Brain microvascular endothelial cell (primary cell): Measurements from ENCODE around the gene CFAP74.

Source experiments
- DNase-seq: peaks from one replicate; pipeline ENCODE4 v3.0.0-alpha.2; 2020
- H3K27ac ChIP-seq: fragments of 250-450 bp; sonication (Bioruptor Pico); 2 replicates; pipeline ENCODE4 v1.5.1; 2020; ENCODE audit warnings: mild to moderate bottlenecking, moderate library complexity
- H3K27me3 ChIP-seq: fragments of 250-450 bp; sonication (Bioruptor Pico); replicated peaks from 2 replicates; pipeline ENCODE4 v1.5.1; 2020; ENCODE audit warnings: mild to moderate bottlenecking
- H3K36me3 ChIP-seq: fragments of 250-450 bp; sonication (Bioruptor Pico); replicated peaks from 2 replicates; pipeline ENCODE4 v1.5.1; 2020; ENCODE audit warnings: mild to moderate bottlenecking
- H3K4me3 ChIP-seq: 2 replicates; pipeline ENCODE4 v1.5.1; 2011; ENCODE audit warnings: low read depth, mild to moderate bottlenecking, control low read depth, low read length, moderate library complexity
- CTCF ChIP-seq: IDR thresholded peaks from 2 replicates; pipeline ENCODE4 v1.5.1; 2011; ENCODE audit warnings: low read depth, mild to moderate bottlenecking, moderate library complexity, low read length, control low read depth, inconsistent platforms; ENCODE audit errors: missing control alignments
- in situ Hi-C: cut with HindIII; loops from 2 replicates; pipeline ENCODE4 v1.10.0; 2017; ENCODE audit warnings: low sequenced_read_pairs, low pct_ligation_motif_present

Gene CFAP74

GRCh38 chr1:1928231-1929101 lies 75.1 kb downstream of the CFAP74 start:
- no peak for DNase-seq
- no peaks in the 10 kb centered on the region for H3K36me3 ChIP-seq
- no peak overlapping the region for H3K27ac ChIP-seq
- no peak for TF ChIP-seq CTCF
- H3K4me3 ChIP-seq: no peak overlapping the region
- no peaks in the 10 kb centered on the region for H3K27me3 ChIP-seq
- in situ Hi-C loops: no loop called here

GRCh38 chr1:1927751-1928150 lies 75.8 kb downstream of the CFAP74 start:
- TF ChIP-seq CTCF: no peak
- no peak for DNase-seq
- Histone ChIP-seq H3K36me3 (no peaks in the 10 kb centered on the region), H3K27ac (no peak overlapping the region), H3K4me3 (no peak overlapping the region), H3K27me3 (no peaks in the 10 kb centered on the region)
- in situ Hi-C loops: no loop called here

- DNase-seq: no peak
- in situ Hi-C loops: no loop called here
- TF ChIP-seq CTCF: no peak
- Histone ChIP-seq H3K27me3 (no peaks in the 10 kb centered on the region), H3K4me3 (no peak overlapping the region), H3K36me3 (no peaks in the 10 kb centered on the region), H3K27ac (no peak overlapping the region)
These were observed 76.5 kb downstream of the CFAP74 start for GRCh38 chr1:1926886-1927660.

GRCh38 chr1:1926346-1926811 lies 77.2 kb downstream of the CFAP74 start:
- TF ChIP-seq CTCF: no peak
- Histone ChIP-seq H3K4me3 (no peak overlapping the region), H3K36me3 (no peaks in the 10 kb centered on the region), H3K27ac (no peak overlapping the region), H3K27me3 (no peaks in the 10 kb centered on the region)
- in situ Hi-C loops: no loop called here
- DNase-seq: no peak

GRCh38 chr1:1925437-1926345 lies 77.9 kb downstream of the CFAP74 start:
- in situ Hi-C loops: no loop called here
- no peak overlapping the region for H3K27ac ChIP-seq
- H3K36me3 ChIP-seq: no peaks in the 10 kb centered on the region
- H3K27me3 ChIP-seq: no peaks in the 10 kb centered on the region
- no peak overlapping the region for H3K4me3 ChIP-seq
- no peak for DNase-seq
- TF ChIP-seq CTCF: no peak
